ENCODE results near the gene DCAF4.

DCAF4 gene

DNA sequence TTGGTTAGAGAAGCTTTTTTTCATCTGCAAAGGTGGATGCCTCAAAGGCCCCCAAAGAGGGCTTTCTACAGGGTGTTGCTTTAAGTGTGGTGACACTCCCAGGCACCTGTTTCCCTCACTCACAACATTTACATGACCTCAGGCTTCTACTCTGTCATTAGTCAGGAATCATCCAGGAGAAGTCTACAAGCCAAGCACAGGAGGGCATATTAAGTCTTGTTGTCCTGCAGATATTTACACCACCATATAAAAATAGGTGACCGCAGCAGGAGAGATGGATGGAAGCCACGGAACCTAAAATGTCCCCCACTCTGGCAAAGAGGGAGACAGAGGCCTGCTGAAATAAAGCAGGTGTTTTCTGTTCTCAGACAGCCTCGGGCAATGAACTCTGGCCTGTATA, 24.9 kb upstream of the DCAF4 start:
- H3K4me2 ChIP-seq (ENCODE audit: low read length), result no peak overlapping the region
- no peaks in the 10 kb centered on the region for H3K9me3 ChIP-seq (replicated peaks; ENCODE audit: low read length)
- no peak overlapping the region for H3K9ac ChIP-seq (ENCODE audit: low read depth, low read length)
- peaks cover 13% of the 10 kb centered on the region for H3K4me1 ChIP-seq (ENCODE audit: control insufficient read depth, insufficient read depth, low read length)
- no peaks in the 10 kb centered on the region for H3K27me3 ChIP-seq (ENCODE audit: control insufficient read depth, insufficient read depth, low read length)
- H3K4me3 ChIP-seq (ENCODE audit: low read length), result no peak overlapping the region
- H3K36me3 ChIP-seq (ENCODE audit: insufficient read depth, low read length), result no peaks in the 10 kb centered on the region

- Histone ChIP-seq H3K4me1 (ENCODE audit: control insufficient read depth, insufficient read depth, low read length) (peaks cover 29% of the 10 kb centered on the region), H3K9me3 (replicated peaks; ENCODE audit: low read length) (no peaks in the 10 kb centered on the region), H3K4me2 (ENCODE audit: low read length) (no peak overlapping the region), H3K36me3 (ENCODE audit: insufficient read depth, low read length) (no peaks in the 10 kb centered on the region), H3K27me3 (ENCODE audit: control insufficient read depth, insufficient read depth, low read length) (no peaks in the 10 kb centered on the region), H3K4me3 (ENCODE audit: low read length) (no peak overlapping the region), H3K9ac (ENCODE audit: low read depth, low read length) (no peak overlapping the region)
These were observed 23.3 kb upstream of the DCAF4 start for GRCh38 chr14:72902801-72903530.

GRCh38 chr14:72903716-72904115, 22.5 kb upstream of the DCAF4 start:
- no peak overlapping the region for H3K9ac ChIP-seq (ENCODE audit: low read depth, low read length)
- H3K9me3 ChIP-seq (replicated peaks; ENCODE audit: low read length), result no peaks in the 10 kb centered on the region
- H3K4me3 ChIP-seq (ENCODE audit: low read length), result no peak overlapping the region
- H3K27me3 ChIP-seq (ENCODE audit: control insufficient read depth, insufficient read depth, low read length), result no peaks in the 10 kb centered on the region
- H3K4me2 ChIP-seq (ENCODE audit: low read length), result no peak overlapping the region
- H3K36me3 ChIP-seq (ENCODE audit: insufficient read depth, low read length), result no peaks in the 10 kb centered on the region
- H3K4me1 ChIP-seq (ENCODE audit: control insufficient read depth, insufficient read depth, low read length), result peaks cover 36% of the 10 kb centered on the region

DNA sequence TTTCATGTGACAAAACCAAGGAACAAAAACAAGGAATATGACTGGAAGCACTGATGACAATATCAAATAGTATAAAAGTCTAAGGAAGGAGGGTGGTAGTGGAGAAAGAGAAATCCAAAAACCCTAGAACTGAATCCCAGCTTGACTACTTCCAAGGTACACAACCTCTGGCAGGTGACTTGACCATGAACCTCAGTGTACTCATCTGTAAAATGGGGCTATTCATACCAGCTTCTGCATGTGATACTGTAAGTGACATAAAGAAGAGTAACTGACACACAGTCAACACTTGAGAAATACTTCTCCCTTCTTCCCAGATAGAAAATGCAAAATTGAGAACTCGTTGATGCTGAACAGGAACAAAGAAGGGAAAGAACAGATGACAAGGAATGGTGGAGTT, 22.0 kb upstream of the DCAF4 start:
- H3K36me3 ChIP-seq (ENCODE audit: insufficient read depth, low read length), result no peaks in the 10 kb centered on the region
- no peaks in the 10 kb centered on the region for H3K9me3 ChIP-seq (replicated peaks; ENCODE audit: low read length)
- no peak overlapping the region for H3K9ac ChIP-seq (ENCODE audit: low read depth, low read length)
- no peak overlapping the region for H3K4me2 ChIP-seq (ENCODE audit: low read length)
- H3K27me3 ChIP-seq (ENCODE audit: control insufficient read depth, insufficient read depth, low read length), result no peaks in the 10 kb centered on the region
- H3K4me3 ChIP-seq (ENCODE audit: low read length), result no peak overlapping the region
- H3K4me1 ChIP-seq (ENCODE audit: control insufficient read depth, insufficient read depth, low read length), result peaks cover 41% of the 10 kb centered on the region

DNA sequence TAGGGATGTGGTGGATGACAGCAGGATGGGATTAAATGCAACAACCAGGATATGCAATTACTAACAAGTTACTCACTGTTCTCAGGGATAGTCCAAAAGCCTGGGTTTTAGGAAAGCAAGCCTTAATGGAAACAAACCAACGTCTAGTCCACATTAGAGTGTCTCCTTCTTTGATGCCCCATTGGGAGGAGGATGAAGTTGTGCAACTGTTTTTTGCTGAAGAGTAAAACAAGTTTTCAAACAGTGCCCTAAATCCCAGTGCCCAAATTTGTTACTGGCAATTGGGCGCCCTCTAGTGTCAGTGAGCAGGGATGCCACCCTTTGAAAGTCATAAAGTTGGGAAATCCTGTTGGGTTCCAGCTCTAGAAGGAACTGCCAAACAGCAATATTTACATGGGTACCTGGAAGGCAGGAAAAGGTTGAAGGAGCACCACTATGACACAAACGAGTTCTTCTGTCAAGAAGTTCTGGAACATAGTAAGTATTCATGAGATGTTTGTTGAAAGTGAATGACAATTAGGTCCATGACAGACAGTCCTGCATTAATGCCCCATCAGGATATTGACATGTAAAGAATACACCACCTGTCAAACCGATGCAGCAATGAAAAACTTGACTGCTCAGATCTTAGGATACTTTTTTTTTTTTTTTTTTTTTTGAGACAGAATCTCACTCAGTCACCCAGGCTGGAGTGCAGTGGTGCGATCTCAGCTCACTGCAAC, 21.3 kb upstream of the DCAF4 start:
- H3K4me3 ChIP-seq (ENCODE audit: low read length), result no peak overlapping the region

DNA sequence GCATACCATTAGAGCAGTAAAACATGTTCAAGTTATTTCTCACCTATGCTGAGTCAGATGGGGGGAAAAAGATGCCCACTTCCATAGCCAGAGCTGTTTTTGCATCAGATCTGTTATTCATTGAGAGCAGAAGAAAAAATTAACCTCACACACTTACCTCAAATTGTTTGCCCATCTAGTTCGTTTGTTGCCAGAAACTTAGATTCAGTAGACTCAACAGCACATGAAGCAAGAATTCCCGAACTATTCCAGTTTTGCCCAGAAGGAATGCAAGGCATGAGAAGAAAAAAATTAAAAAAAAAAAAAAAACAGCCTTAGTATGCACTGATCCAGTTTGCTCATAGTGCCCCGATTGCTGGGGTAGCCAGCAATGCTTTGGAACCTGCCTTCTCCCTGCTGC, 19.9 kb upstream of the DCAF4 start:
- Histone ChIP-seq H3K9me3 (replicated peaks; ENCODE audit: low read length) (no peaks in the 10 kb centered on the region), H3K4me3 (ENCODE audit: low read length) (no peak overlapping the region), H3K27me3 (ENCODE audit: control insufficient read depth, insufficient read depth, low read length) (no peaks in the 10 kb centered on the region), H3K36me3 (ENCODE audit: insufficient read depth, low read length) (no peaks in the 10 kb centered on the region), H3K4me2 (ENCODE audit: low read length) (no peak overlapping the region), H3K9ac (ENCODE audit: low read depth, low read length) (no peak overlapping the region), H3K4me1 (ENCODE audit: control insufficient read depth, insufficient read depth, low read length) (peaks cover 43% of the 10 kb centered on the region)

More for the DNA sequence above, 21.3 kb upstream of the DCAF4 start:
- no peaks in the 10 kb centered on the region for H3K9me3 ChIP-seq (replicated peaks; ENCODE audit: low read length)
- H3K4me1 ChIP-seq (ENCODE audit: control insufficient read depth, insufficient read depth, low read length), result peaks cover 43% of the 10 kb centered on the region
- H3K36me3 ChIP-seq (ENCODE audit: insufficient read depth, low read length), result no peaks in the 10 kb centered on the region
- peak overlapping the region; percentile 1 for H3K4me2 ChIP-seq (ENCODE audit: low read length)
- no peaks in the 10 kb centered on the region for H3K27me3 ChIP-seq (ENCODE audit: control insufficient read depth, insufficient read depth, low read length)
- no peak overlapping the region for H3K9ac ChIP-seq (ENCODE audit: low read depth, low read length)

GRCh38 chr14:72906879-72907278, 19.4 kb upstream of the DCAF4 start:
- H3K4me3 ChIP-seq (ENCODE audit: low read length), result no peak overlapping the region
- H3K36me3 ChIP-seq (ENCODE audit: insufficient read depth, low read length), result no peaks in the 10 kb centered on the region
- peaks cover 43% of the 10 kb centered on the region for H3K4me1 ChIP-seq (ENCODE audit: control insufficient read depth, insufficient read depth, low read length)
- no peaks in the 10 kb centered on the region for H3K9me3 ChIP-seq (replicated peaks; ENCODE audit: low read length)
- H3K4me2 ChIP-seq (ENCODE audit: low read length), result no peak overlapping the region
- H3K9ac ChIP-seq (ENCODE audit: low read depth, low read length), result no peak overlapping the region
- H3K27me3 ChIP-seq (ENCODE audit: control insufficient read depth, insufficient read depth, low read length), result no peaks in the 10 kb centered on the region

DNA sequence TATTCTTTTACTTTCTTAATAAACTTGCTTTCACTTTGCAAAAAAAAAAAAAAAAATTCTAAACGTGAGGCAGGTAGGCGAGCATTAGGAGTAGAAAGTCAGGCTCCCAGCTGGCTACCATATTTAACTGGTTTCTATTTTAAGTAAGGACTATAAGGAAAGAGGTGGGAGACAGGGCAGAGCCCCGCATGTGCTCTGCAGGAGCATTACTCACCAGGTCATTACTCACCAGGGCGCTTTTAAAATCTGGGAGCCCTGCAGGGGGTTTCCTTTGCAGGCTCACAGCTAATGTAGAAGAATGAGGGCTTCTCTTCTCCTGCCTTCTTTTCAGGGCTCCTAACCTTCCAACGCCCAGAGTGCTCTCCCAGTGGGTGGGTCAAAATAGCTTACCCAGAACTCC, 18.4 kb upstream of the DCAF4 start:
- H3K9me3 ChIP-seq (replicated peaks; ENCODE audit: low read length), result no peaks in the 10 kb centered on the region
- H3K4me1 ChIP-seq (ENCODE audit: control insufficient read depth, insufficient read depth, low read length), result peaks cover 43% of the 10 kb centered on the region
- H3K4me3 ChIP-seq (ENCODE audit: low read length), result no peak overlapping the region
- no peak overlapping the region for H3K9ac ChIP-seq (ENCODE audit: low read depth, low read length)
- no peaks in the 10 kb centered on the region for H3K27me3 ChIP-seq (ENCODE audit: control insufficient read depth, insufficient read depth, low read length)
- H3K36me3 ChIP-seq (ENCODE audit: insufficient read depth, low read length), result no peaks in the 10 kb centered on the region
- peak overlapping the region; percentile 22 for H3K4me2 ChIP-seq (ENCODE audit: low read length)

DNA sequence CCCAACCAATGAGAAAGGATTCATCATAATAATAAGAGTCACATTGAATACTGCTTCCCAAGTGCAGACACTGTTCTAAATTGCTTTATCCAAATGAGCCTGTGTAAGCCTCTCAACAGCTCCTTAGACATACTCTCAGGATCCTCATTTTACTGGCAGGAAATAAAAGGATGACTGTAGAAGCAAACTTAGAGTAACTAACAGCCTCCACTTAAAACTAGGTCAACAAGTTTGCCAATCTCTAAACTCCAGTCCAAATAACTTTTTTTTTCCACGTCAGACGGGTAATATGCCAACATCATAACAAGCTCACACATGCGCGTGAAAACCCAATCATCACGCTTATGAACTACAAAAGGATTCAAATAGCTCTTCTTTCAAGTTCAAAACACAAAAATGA, 17.1 kb upstream of the DCAF4 start:
- Histone ChIP-seq H3K9me3 (replicated peaks; ENCODE audit: low read length) (no peaks in the 10 kb centered on the region), H3K4me3 (ENCODE audit: low read length) (no peak overlapping the region), H3K9ac (ENCODE audit: low read depth, low read length) (no peak overlapping the region), H3K4me2 (ENCODE audit: low read length) (no peak overlapping the region), H3K27me3 (ENCODE audit: control insufficient read depth, insufficient read depth, low read length) (no peaks in the 10 kb centered on the region), H3K36me3 (ENCODE audit: insufficient read depth, low read length) (no peaks in the 10 kb centered on the region), H3K4me1 (ENCODE audit: control insufficient read depth, insufficient read depth, low read length) (peaks cover 43% of the 10 kb centered on the region)

GRCh38 chr14:72913809-72914208, 12.5 kb upstream of the DCAF4 start:
- Histone ChIP-seq H3K9ac (ENCODE audit: low read depth, low read length) (no peak overlapping the region), H3K27me3 (ENCODE audit: control insufficient read depth, insufficient read depth, low read length) (peaks cover 12% of the 10 kb centered on the region)

GRCh38 chr14:72916174-72916573, 10.1 kb upstream of the DCAF4 start:
- Histone ChIP-seq H3K36me3 (ENCODE audit: insufficient read depth, low read length) (no peaks in the 10 kb centered on the region), H3K4me1 (ENCODE audit: control insufficient read depth, insufficient read depth, low read length) (peaks cover 8% of the 10 kb centered on the region), H3K4me2 (ENCODE audit: low read length) (no peak overlapping the region), H3K9me3 (replicated peaks; ENCODE audit: low read length) (no peaks in the 10 kb centered on the region), H3K9ac (ENCODE audit: low read depth, low read length) (no peak overlapping the region), H3K4me3 (ENCODE audit: low read length) (no peak overlapping the region), H3K27me3 (ENCODE audit: control insufficient read depth, insufficient read depth, low read length) (peaks cover 16% of the 10 kb centered on the region)

More at GRCh38 chr14:72913809-72914208, 12.5 kb upstream of the DCAF4 start:
- H3K9me3 ChIP-seq (replicated peaks; ENCODE audit: low read length), result no peaks in the 10 kb centered on the region
- H3K36me3 ChIP-seq (ENCODE audit: insufficient read depth, low read length), result no peaks in the 10 kb centered on the region
- peaks cover 13% of the 10 kb centered on the region for H3K4me1 ChIP-seq (ENCODE audit: control insufficient read depth, insufficient read depth, low read length)
- H3K4me3 ChIP-seq (ENCODE audit: low read length), result no peak overlapping the region
- H3K4me2 ChIP-seq (ENCODE audit: low read length), result no peak overlapping the region

Data from skeletal muscle satellite cell (primary cell).